GM18505 (cell line): ENCODE results near the gene TMEM250.

ENCODE experiments used
- ATAC-seq: cut with Tn5 transposase; IDR thresholded peaks from one replicate; pipeline ENCODE4 v1.9.1; 2021; ENCODE audit not compliant: unreplicated experiment
- POLR2A ChIP-seq: IDR thresholded peaks from 4 replicates; pipeline ENCODE4 v1.6.1; 2011; ENCODE audit warnings: borderline replicate concordance; ENCODE audit not compliant: insufficient read depth, insufficient read length; ENCODE audit errors: extremely low read depth

Gene TMEM250

GRCh38 chr9:136085815-136086212 is 32.9 kb downstream of the TMEM250 start:
- no peak for TF ChIP-seq POLR2A
- ATAC-seq: no peak

GRCh38 chr9:136084063-136084944 is 34.4 kb downstream of the TMEM250 start:
- ATAC-seq: no peak
- TF ChIP-seq POLR2A: no peak

- TF ChIP-seq POLR2A: no peak
- no peak for ATAC-seq
These were observed 35.1 kb downstream of the TMEM250 start for GRCh38 chr9:136083558-136084062.

GRCh38 chr9:136082496-136083361 is 35.9 kb downstream of the TMEM250 start:
- no peak for TF ChIP-seq POLR2A
- ATAC-seq: no peak

GRCh38 chr9:136081826-136082495 is 36.7 kb downstream of the TMEM250 start:
- no peak for TF ChIP-seq POLR2A

GRCh38 chr9:136081113-136081825 is 37.4 kb downstream of the TMEM250 start:
- ATAC-seq: no peak
- TF ChIP-seq POLR2A: no peak

More at GRCh38 chr9:136081826-136082495, 36.7 kb downstream of the TMEM250 start:
- ATAC-seq: no peak

- ATAC-seq: no peak
- no peak for TF ChIP-seq POLR2A
These were observed 38.0 kb downstream of the TMEM250 start for GRCh38 chr9:136080716-136081112.

GRCh38 chr9:136079916-136080246 is 38.8 kb downstream of the TMEM250 start:
- no peak for TF ChIP-seq POLR2A
- ATAC-seq: no peak

- TF ChIP-seq POLR2A: no peak
- no peak for ATAC-seq
These were observed 39.3 kb downstream of the TMEM250 start for GRCh38 chr9:136079211-136079915.

GRCh38 chr9:136078498-136079011 is 40.1 kb downstream of the TMEM250 start:
- TF ChIP-seq POLR2A: no peak
- no peak for ATAC-seq

- TF ChIP-seq POLR2A: no peak
- ATAC-seq: no peak
These were observed 40.7 kb downstream of the TMEM250 start for GRCh38 chr9:136078024-136078423.

- no peak for TF ChIP-seq POLR2A
- ATAC-seq: no peak
These were observed 41.2 kb downstream of the TMEM250 start for GRCh38 chr9:136077491-136077890.

- TF ChIP-seq POLR2A: no peak
- no peak for ATAC-seq
These were observed 42.6 kb downstream of the TMEM250 start for GRCh38 chr9:136075881-136076678.
